ENCODE measurements around the gene ADM. TPM values are rescaled to one million over a fixed set of nuclear protein-coding genes. Genes with fewer than 3 reads are reported as not detected.

Gene ADM
- total and polyA plus RNA-seq, 2 donors from 2014 or later, result 14.4 to 80.9 TPM

DNA sequence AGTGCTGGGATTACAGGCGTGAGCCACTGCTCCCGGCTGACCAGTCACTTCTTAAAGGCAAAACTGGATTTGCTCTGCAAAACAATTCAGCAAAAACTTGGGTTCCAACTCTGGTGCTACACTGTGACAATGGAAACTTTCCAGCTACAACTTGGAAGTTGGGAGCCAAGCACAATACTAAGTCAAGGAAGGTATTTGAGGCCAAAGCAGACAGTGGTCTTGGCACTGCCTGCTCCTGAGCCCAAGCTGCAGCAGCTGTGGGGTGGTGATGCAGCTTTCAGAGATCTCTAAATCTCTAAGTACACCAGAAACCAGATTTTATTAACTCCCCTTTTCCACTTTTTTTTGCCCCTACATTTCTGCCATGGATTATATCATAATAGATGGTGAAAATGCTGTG lies 17.5 kb downstream of the ADM start:
- intact Hi-C loops (cut with DNase I), result no loop called here

GRCh38 chr11:10322830-10323792 lies 18.2 kb downstream of the ADM start:
- H3K4me3 ChIP-seq (ENCODE audit: low read length in 3 of 3), result peak overlapping the region in 2 of 3 donors; percentile 10 to 52
- TF ChIP-seq, protein P1, sequence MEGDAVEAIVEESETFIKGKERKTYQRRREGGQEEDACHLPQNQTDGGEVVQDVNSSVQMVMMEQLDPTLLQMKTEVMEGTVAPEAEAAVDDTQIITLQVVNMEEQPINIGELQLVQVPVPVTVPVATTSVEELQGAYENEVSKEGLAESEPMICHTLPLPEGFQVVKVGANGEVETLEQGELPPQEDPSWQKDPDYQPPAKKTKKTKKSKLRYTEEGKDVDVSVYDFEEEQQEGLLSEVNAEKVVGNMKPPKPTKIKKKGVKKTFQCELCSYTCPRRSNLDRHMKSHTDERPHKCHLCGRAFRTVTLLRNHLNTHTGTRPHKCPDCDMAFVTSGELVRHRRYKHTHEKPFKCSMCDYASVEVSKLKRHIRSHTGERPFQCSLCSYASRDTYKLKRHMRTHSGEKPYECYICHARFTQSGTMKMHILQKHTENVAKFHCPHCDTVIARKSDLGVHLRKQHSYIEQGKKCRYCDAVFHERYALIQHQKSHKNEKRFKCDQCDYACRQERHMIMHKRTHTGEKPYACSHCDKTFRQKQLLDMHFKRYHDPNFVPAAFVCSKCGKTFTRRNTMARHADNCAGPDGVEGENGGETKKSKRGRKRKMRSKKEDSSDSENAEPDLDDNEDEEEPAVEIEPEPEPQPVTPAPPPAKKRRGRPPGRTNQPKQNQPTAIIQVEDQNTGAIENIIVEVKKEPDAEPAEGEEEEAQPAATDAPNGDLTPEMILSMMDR (IDR thresholded peaks at IDR 0.05; ENCODE audit: borderline replicate concordance, extremely low read depth, insufficient read depth), result peak; percentile 43
- no peaks in the 10 kb centered on the region for H3K27me3 ChIP-seq (ENCODE audit: control insufficient read depth, insufficient read depth, low read length)
- FAIRE-seq, result peak; percentile 96
- H3K4me1 ChIP-seq (ENCODE audit: control insufficient read depth in 2 of 3, insufficient read depth in 2 of 3, low read depth in 1 of 3, low read length in 3 of 3), result peaks cover 0 to 31% (median 18%) of the 10 kb centered on the region in 3 donors
- DNase-seq, result peak in 3 of 5 donors; percentile 52 to 87 (median 72)
- H3K9ac ChIP-seq (ENCODE audit: low read length in 3 of 3), result peak overlapping the region in 1 of 3 donors; percentile 43
- intact Hi-C loops (cut with DNase I), result no loop called here
- H3K27ac ChIP-seq (ENCODE audit: low read depth in 2 of 2, low read length in 2 of 2), result peak overlapping the region; percentile 43 to 69
- H3K36me3 ChIP-seq (ENCODE audit: control insufficient read depth in 2 of 3, insufficient read depth in 3 of 3, low read length in 3 of 3), result no peaks in the 10 kb centered on the region
- H3K9me3 ChIP-seq (ENCODE audit: control insufficient read depth in 2 of 3, insufficient read depth in 1 of 3, low read length in 3 of 3), result no peaks in the 10 kb centered on the region

More for the DNA sequence above, 17.5 kb downstream of the ADM start:
- H3K27me3 ChIP-seq (ENCODE audit: control insufficient read depth, insufficient read depth, low read length), result no peaks in the 10 kb centered on the region
- no peaks in the 10 kb centered on the region for H3K9me3 ChIP-seq (ENCODE audit: control insufficient read depth in 2 of 3, insufficient read depth in 1 of 3, low read length in 3 of 3)
- DNase-seq, result no peak
- peak overlapping the region in 2 of 3 donors; percentile 10 to 52 for H3K4me3 ChIP-seq (ENCODE audit: low read length in 3 of 3)
- TF ChIP-seq, protein P1 (IDR thresholded peaks at IDR 0.05; ENCODE audit: borderline replicate concordance, extremely low read depth, insufficient read depth), result no peak
- no peak for FAIRE-seq
- peak overlapping the region in 1 of 2 donors; percentile 43 for H3K27ac ChIP-seq (ENCODE audit: low read depth in 2 of 2, low read length in 2 of 2)
- H3K9ac ChIP-seq (ENCODE audit: low read length in 3 of 3), result peak overlapping the region in 1 of 3 donors; percentile 43
- no peaks in the 10 kb centered on the region for H3K36me3 ChIP-seq (ENCODE audit: control insufficient read depth in 2 of 3, insufficient read depth in 3 of 3, low read length in 3 of 3)
- peaks cover 0 to 30% (median 19%) of the 10 kb centered on the region in 3 donors for H3K4me1 ChIP-seq (ENCODE audit: control insufficient read depth in 2 of 3, insufficient read depth in 2 of 3, low read depth in 1 of 3, low read length in 3 of 3)

GRCh38 chr11:10323793-10324170 lies 18.9 kb downstream of the ADM start:
- Histone ChIP-seq H3K9me3 (ENCODE audit: control insufficient read depth in 2 of 3, insufficient read depth in 1 of 3, low read length in 3 of 3) (no peaks in the 10 kb centered on the region), H3K27ac (ENCODE audit: low read depth in 2 of 2, low read length in 2 of 2) (no peak overlapping the region), H3K4me3 (ENCODE audit: low read length in 3 of 3) (no peak overlapping the region), H3K9ac (ENCODE audit: low read length in 3 of 3) (no peak overlapping the region), H3K36me3 (ENCODE audit: control insufficient read depth in 2 of 3, insufficient read depth in 3 of 3, low read length in 3 of 3) (no peaks in the 10 kb centered on the region), H3K27me3 (ENCODE audit: control insufficient read depth, insufficient read depth, low read length) (no peaks in the 10 kb centered on the region), H3K4me1 (ENCODE audit: control insufficient read depth in 2 of 3, insufficient read depth in 2 of 3, low read depth in 1 of 3, low read length in 3 of 3) (peaks cover 0 to 35% (median 22%) of the 10 kb centered on the region in 3 donors)
- TF ChIP-seq, protein P1 (IDR thresholded peaks at IDR 0.05; ENCODE audit: borderline replicate concordance, extremely low read depth, insufficient read depth), result no peak
- FAIRE-seq (no peak), DNase-seq (no peak)
- intact Hi-C loops (cut with DNase I), result no loop called here

Data from kidney (tissue), 14 donors.